NCI-H748 treated with DMSO at 0.1 percent for 48 hours (cell line): ENCODE measurements around the gene PRKCSH.
"Not testable (repeated sequence)": the region's sequence is repeated elsewhere in the genome, so short reads cannot be mapped to it uniquely, and the experiment has no call there.

Experiments used
- DNase-seq: peaks from one replicate; lab custom pipeline; 2025; lab: John Stamatoyannopoulos, UW

Gene PRKCSH, protein sequence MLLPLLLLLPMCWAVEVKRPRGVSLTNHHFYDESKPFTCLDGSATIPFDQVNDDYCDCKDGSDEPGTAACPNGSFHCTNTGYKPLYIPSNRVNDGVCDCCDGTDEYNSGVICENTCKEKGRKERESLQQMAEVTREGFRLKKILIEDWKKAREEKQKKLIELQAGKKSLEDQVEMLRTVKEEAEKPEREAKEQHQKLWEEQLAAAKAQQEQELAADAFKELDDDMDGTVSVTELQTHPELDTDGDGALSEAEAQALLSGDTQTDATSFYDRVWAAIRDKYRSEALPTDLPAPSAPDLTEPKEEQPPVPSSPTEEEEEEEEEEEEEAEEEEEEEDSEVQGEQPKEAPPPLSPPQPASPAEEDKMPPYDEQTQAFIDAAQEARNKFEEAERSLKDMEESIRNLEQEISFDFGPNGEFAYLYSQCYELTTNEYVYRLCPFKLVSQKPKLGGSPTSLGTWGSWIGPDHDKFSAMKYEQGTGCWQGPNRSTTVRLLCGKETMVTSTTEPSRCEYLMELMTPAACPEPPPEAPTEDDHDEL

DNA sequence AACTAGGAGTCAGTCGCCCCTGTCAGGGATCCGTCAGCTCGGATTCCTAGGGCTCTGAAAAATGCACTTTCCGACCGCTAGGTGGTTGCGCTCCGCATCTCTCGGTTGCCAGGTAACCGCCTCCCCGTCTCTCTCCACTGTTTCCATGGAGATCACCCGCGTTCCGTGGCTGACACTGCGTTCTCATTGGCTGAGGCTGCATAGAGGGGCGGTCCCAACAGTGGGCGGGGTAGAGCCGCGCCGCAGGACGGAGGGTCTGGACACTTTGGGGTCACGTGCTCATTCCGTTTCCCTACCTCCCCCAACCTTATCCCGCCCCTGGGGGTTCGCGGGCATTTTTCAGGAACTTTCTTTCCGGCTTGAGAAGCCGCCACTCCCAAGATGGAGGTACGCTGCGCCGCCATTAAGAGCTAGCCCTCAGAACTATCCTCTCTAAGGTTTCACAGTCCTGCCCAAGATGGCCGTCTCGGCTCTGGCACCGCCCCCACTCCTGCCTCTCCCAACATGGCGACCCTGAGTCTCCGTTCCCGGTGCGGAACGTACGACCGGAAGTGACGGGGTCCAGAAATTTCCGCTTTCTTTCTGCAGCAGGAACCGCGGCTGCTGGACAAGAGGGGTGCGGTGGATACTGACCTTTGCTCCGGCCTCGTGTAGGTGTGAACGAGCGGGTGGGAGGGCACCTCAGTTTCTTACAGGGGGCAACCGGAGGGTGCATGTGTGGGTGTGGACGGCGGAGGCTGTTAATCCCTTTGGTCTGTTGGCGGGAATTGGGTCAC lies at the start of gene PRKCSH, which contains the start of gene ODAD3:
Gene PRKCSH (plus strand): TSS at position 579 of the 776 bp plus-strand sequence. CDS start 483 bp downstream, outside the sequence.
Gene ODAD3 (minus strand): TSS at position 65 of the 776 bp plus-strand sequence. CDS start 105 bp downstream, outside the sequence.
- peak; percentile 92 for DNase-seq

DNA sequence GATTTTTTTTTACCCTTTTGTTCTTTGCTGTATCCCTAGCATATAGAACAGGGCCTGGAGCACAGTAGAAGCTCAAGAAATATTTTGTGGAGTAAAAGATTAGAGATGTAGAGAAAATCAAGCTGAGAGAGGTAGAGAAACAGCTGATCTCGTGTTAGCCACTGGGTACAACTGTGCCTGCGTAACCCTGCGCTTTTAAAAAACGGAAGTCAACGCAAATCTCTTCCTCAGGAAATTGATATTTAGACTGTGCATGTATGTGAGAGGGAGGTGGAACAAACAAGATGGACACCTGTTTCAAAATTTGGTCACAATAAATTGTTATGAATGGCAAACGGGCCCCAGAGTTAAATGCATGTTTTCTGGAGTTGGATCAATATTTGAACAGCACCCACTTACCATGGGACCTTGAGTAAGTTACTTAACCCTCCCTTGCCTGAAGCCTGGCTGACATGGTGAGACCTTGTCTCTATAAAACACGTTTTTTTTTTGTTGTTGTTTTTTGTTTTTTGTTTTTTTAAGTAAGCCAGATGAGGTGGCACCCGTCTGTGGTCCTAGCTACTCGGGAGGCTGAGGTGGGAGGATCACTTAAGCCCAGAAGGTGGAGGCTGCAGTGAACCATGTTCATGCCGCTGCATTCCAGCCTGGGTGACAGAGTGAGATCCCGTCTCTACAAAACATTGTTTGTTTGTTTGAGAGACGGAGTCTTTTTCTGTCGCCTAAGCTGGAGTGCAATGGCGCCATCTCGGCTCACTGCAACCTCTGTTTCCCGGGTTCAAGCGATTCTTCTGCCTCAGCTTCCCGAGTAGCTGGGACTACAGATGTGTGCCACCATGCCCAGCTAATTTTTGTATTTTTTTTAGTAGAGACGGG lies 48.0 kb upstream of the PRKCSH start:
- DNase-seq = peak; percentile 5

- no peak for DNase-seq
These were observed 45.1 kb upstream of the PRKCSH start for GRCh38 chr19:11390359-11390758.

- no peak for DNase-seq
These were observed 44.3 kb upstream of the PRKCSH start for GRCh38 chr19:11390933-11391680.

DNA sequence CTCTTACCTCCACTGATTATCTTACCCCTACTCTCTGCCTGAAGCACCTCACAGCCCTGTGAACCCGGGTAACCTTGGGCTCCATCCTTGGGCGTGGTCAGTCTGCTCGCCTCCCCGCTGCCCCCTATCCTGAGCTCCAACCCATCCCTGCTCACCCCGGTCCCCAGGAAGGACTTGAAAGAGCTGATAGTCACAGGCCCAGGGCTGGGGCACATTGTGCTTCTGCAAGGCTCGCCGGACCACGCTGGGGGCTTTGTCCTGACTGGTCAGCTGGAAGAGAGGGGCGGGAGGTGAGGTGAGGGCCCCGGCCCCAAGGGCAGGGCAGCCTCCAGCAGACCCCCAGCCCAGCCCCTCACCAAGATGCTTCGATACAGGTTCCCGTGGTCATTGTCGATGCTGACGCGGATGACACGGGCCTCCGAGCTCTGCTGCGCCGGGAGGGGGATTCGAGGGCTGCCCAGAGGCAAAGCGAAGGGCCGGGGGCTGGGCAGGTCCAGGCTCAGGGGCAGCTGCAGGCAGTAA lies 38.3 kb upstream of the PRKCSH start:
- DNase-seq = no peak

DNA sequence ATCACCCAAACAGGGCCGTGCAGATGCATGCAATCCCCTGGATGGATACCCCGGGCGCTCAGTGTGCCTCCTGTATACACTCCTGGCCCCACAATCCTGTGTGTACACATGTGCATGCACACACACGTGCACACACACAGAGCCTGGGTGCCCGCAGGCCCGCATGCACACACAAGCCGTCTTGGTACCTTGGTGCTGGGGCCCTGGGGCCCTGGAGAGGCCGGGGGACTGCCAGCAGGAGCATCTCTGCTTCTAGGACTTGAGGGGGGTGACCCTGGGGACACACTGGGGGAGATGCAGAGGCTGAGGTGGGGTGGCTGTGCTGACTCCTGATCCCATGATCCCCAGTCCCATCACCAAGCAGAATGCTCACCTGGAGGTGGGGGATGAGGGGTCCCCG lies 35.8 kb upstream of the PRKCSH start:
- no peak for DNase-seq

DNA sequence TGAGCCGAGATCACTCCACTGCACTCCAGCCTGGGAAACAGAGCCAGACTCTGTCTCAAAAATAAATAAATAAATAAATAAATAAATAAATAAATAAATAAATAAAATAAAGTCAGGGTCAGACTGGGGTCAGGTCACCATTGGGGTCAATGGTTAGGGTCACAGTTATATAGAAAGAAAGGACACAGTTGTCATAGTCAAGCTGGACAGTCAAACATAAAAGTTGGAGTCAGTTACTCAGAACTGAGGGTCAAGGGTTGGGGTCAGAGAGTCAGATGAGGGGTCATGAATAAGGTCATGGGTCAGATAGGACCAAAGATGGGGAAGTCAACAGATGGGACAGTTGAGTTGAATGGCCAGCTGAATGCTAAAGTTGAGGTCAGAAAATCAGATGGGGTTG lies 34.6 kb upstream of the PRKCSH start:
- no peak for DNase-seq

GRCh38 chr19:11401808-11402543 lies 33.5 kb upstream of the PRKCSH start:
- DNase-seq = no peak

- DNase-seq = no peak
These were observed 30.7 kb upstream of the PRKCSH start for GRCh38 chr19:11404588-11405222.

DNA sequence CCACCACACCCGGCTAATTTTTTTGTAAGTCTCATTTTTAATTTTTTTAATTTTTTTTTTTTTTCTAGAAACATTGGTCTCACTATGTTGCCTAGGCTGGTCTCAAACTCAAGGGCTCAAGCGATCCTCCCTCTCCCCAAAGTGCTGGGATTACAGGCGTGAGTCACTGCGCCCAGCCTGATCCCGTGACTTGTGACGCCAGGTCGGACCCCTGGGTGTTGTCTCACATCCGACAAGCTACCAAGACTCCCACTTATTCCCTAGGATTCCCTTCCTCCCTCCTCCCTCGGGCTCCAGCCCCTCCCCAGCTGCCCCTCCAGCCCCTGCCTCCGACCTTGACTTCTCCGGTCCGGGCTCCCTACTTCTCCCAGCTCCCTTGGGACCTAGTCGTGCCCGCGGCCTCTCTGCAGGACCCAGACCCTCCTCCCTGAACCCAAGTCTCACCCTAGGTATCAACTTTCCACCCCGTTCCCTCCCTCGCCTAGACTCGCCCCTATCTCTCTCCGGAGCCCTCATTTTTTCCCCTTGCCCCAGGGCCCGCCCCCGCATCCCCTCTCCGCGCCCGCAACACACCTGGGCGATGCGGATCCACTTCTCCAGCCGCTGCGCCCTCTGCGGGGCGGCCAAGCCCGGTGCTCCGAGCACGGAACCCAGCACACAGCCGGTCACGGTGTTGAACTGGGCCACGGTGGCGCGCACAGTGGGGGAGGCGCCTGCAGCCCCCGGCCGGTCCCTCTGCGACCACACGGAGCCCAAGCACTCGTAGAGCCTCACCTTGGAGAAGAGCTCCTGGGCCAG lies 29.4 kb upstream of the PRKCSH start:
- DNase-seq = no peak

GRCh38 chr19:11406703-11407236 lies 28.7 kb upstream of the PRKCSH start:
- not testable (repeated sequence) for DNase-seq

DNA sequence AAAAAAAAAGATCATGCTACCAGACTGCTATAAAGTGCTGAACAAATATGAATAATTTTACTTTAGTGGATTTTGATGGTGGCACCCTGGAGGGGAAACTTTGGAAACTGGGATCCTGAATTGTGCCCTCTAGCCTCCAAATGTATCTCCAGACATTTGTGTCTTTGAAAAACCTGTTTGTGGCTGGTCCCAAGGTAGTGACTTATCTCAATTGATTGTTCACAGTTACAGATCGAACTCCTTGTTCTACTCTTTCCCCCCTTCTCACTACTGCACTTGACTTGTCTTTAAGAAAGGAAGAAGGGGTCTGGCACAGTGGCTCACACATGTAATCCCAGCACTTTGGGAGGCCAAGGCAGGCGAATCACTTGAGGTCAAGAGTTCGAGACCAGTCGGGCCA lies 26.8 kb upstream of the PRKCSH start:
- no peak for DNase-seq

- no peak for DNase-seq
These were observed 24.8 kb upstream of the PRKCSH start for GRCh38 chr19:11410682-11411081.

- no peak for DNase-seq
These were observed 20.9 kb upstream of the PRKCSH start for GRCh38 chr19:11414544-11414943.

DNA sequence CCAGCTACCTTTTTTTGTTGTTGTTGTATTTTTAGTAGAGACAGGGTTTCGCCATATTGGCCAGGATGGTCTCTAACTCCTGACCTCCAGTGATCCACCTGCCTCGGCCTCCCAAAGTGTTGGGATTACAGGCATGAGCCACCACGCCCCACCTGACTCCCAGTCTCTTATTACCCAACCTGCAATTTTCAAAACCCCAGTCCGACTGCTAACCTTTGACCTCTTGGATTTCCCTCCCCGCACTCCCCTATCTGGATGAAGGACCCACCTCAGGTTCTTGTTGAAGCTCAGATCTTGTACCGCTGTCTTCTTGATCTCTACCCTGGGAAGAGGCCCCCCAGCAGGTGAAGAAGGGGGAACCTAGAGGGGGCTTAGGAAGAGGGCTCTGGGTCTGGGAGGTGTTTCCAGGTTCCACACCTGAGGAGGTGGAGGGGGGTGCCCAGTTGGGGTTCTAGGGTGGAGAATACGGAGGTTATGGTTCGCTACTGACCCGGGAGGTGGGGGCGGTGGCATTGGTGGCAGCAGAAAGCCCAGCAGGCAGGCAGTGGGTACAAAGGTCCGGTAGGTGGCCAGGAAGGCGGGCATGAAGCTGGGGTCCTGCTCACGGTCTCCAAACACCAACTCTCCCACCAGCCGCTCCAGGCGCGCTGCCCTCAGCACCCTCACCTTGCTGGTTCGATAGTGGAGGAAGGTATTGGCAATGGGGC lies 18.9 kb upstream of the PRKCSH start:
- DNase-seq = no peak

- peak; percentile 52 for DNase-seq
These were observed 17.3 kb upstream of the PRKCSH start for GRCh38 chr19:11418094-11418548.
